ENCODE measurements around the gene ABCC10.

The ABCC10 gene

DNA sequence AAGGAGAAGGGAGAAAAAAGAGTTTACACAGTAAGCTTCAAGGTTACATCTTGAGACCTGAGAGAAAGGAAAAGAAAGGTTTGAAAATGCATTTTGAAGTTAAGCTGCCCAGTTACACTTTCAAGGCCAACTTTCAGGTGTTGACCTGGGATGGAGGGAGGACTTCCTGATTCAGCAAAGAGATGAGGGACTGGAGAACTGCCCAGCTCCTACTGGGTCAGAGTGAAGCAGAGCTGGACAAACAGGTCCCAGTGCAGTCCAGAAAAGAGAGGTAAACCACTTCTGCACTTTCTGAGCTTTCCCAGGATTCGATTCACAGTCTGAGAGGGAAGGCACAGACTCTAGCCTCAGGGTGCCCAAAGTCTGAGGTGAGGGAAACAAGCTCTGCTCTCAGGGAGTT is 44.1 kb downstream of the ABCC10 start:
- no peak for DNase-seq (ENCODE audit: low spot score)

- no peak for DNase-seq (ENCODE audit: low spot score)
These were observed 45.2 kb downstream of the ABCC10 start for GRCh38 chr6:43472515-43472914.

GRCh38 chr6:43475516-43475915 is 48.2 kb downstream of the ABCC10 start:
- DNase-seq (ENCODE audit: low spot score): no peak

DNA sequence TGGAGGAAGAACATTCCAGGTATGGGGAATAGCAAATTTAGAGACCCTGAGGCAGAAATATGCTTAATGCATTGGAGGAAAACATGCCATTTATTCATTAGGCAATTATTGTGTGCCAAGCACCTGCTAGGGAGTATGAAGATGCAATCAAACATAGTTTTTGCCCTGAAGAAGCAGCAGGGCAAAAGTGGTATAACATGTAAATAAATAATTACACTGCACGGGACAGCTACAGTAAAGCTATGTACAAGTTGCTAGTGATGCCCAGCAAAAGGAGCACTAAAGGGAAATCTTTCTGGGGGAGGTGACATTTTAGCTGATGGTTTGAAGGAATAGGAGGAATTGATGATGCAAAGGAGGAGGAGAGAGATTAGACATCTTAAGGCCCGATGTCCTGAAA is 49.4 kb downstream of the ABCC10 start:
- no peak for DNase-seq (ENCODE audit: low spot score)

DNA sequence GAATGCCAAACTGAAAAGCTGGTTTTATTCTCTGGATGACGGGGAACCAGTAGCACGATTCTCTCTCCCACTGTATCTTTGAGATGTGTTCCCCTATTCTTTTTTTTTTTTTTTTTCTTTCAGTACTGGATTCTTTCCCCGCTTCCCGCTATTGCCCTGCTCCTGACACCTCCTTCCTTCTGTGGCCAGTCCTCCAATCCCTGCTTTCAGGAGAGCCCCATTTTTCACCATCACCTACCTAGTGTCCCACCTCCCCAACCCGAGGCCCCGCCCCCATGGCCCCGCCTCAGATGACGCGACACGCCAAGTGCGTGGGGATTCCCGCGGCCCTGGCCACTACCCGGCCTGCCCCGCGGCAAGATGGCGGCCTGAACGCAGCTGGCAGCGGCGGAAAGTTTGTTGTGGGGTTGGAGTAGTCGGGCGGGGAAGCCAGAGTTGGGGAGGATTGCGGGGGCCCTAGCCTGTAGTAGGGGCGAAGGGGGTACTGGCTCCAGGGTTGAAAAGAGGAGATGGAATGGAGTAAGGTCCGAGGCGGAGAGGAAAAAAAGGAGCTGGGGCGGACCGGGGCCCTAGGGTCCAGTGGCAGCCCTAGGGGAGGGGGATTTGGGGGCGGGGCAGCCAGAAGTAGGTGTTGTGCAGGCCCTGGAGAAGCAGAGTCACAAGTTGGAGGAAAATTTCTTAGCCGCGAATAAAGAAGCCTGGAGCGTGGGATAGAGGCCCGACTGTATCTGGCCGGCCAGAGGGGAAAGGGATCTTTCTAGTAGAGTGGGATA is 50.1 kb downstream of the ABCC10 start, which contains the start of gene TJAP1:
TSS of gene TJAP1 (plus strand) at position 336 of the 773 bp plus-strand sequence. CDS start 21,432 bp downstream, outside the sequence.
- peak; percentile 98 for DNase-seq (ENCODE audit: low spot score)

- no peak for DNase-seq (ENCODE audit: low spot score)
These were observed 50.6 kb downstream of the ABCC10 start for GRCh38 chr6:43478008-43478372.

DNA sequence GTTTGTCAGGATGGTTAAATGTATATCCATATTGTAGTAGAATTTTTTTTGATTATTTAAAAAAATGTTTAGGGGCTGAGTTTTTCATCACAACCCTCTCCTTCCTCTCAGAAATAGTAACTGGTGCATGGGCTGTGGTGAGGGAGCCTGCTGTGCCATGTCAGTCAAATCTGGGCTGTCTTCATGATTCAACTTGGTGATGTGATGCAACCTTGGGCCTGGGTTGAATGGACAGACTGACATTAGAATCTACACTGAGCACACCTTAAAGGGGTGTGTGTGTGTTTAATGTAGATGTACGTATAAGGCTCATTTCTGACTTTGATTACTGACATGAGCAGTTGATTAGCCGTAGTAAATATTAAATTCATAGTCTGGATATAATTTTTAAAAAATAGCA is 53.7 kb downstream of the ABCC10 start:
- DNase-seq (ENCODE audit: low spot score): no peak

DNA sequence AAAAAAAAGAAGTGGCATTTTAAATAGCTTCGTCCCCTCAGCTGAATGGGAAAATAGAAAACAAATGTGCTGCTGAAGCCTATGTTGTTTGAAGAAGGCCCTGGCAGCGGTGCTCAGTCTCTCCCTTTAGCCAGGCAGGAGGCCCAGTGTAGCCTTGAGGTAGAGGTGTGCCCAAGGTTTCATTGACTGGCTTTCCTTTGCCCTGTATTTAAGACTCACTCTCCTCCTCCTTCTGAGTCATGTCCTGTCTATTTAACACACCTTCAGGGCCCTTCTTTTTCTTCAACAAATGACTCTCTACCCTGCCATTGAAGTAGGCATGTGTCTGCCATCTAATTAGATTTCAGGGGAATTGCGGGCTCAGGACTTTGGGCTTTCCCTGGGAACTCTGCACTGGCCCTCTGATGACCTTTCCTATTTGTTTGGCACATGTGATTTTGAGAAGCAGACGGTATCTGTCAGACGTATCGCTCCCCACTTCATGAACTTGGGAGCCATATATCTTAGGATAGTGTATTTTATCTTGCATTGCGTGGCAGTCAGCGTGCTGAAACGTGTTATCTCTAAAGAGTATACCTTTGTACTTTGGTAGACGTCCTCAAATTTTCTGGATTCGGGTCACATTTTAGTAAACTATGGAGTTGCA is 54.4 kb downstream of the ABCC10 start:
- DNase-seq (ENCODE audit: low spot score): no peak

GRCh38 chr6:43488667-43489276 is 61.4 kb downstream of the ABCC10 start:
- DNase-seq (ENCODE audit: low spot score): peak; percentile 28

- no peak for DNase-seq (ENCODE audit: low spot score)
These were observed 62.1 kb downstream of the ABCC10 start for GRCh38 chr6:43489277-43490072.

- DNase-seq (ENCODE audit: low spot score): no peak
These were observed 63.2 kb downstream of the ABCC10 start for GRCh38 chr6:43490523-43490939.

- DNase-seq (ENCODE audit: low spot score): peak; percentile 92
These were observed 64.7 kb downstream of the ABCC10 start for GRCh38 chr6:43491750-43492661.

GRCh38 chr6:43492673-43493072 is 65.3 kb downstream of the ABCC10 start:
- DNase-seq (ENCODE audit: low spot score): no peak

GRCh38 chr6:43493230-43493629 is 65.9 kb downstream of the ABCC10 start:
- DNase-seq (ENCODE audit: low spot score): no peak

DNA sequence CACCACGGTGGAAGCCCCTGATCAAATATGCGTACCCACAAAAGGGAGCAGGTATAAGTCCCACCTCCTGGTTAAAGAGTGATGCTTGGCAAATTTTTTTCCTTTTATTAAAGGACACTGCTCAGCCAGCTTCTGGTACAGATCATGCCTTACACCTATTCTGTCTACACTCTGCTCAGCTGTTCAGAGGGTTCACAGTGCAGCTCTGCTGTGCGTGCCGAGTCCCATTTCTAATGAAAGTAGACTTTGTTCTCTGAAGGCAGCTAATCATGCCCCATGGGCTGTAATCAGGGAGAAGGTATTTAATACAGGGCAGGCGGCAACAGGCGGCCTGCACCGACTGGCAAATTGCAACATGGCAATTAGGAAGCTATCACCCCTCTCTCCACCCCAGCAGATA is 66.5 kb downstream of the ABCC10 start:
- DNase-seq (ENCODE audit: low spot score): no peak

GRCh38 chr6:43494321-43494720 is 67.0 kb downstream of the ABCC10 start:
- no peak for DNase-seq (ENCODE audit: low spot score)

- DNase-seq (ENCODE audit: low spot score): no peak
These were observed 67.4 kb downstream of the ABCC10 start for GRCh38 chr6:43494766-43495165.

- peak; percentile 34 for DNase-seq (ENCODE audit: low spot score)
These were observed 68.1 kb downstream of the ABCC10 start for GRCh38 chr6:43495409-43495941.

DNA sequence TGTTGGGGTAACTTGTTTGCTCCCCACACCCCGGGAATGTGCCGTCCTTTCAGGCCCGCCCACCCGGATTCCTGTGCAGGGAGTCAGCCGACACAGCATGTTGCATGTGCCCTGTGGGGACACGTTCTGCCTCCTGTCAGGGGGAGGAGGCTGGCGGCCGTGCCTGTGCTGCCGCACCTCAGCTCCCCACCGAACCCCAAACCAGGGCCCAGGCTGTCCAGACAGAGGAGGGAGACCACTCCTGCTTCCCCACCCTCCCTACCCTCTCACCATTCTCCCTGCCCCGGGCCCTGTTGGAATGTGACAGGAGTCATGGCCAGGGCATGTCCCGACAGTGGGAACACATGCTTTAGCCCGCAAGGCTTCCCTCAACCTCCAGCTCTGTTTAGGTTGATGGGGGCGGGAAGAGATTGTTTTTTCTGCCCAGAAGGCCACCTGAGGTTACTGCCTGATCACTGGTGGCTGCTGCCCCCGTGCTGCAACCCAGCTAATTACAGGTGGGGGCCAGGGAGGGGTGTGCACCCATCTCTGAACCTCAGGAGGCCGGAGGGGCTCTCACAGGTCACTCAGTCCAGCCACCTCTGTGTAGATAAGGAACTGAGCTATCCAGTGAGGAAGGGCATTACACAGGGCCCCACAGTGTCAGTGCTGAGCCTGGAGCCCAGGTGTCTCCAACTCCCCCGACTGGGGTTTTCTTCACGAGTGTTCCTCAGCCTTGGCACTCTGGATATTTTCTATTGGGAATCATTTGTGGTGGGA is 69.2 kb downstream of the ABCC10 start:
- peak; percentile 84 for DNase-seq (ENCODE audit: low spot score)

- DNase-seq (ENCODE audit: low spot score): no peak
These were observed 69.7 kb downstream of the ABCC10 start for GRCh38 chr6:43497129-43497396.

GRCh38 chr6:43497689-43498088 is 70.3 kb downstream of the ABCC10 start:
- DNase-seq (ENCODE audit: low spot score): no peak

Measured in AG20443 (cell line).